Fibroblast of lung (primary cell): ENCODE data around the gene CORIN.

Source experiments
- CTCF ChIP-seq, 2 donors: IDR thresholded peaks in 1 of 2; conservative IDR thresholded peaks in 1 of 2; 1 replicate in 1 of 2; 2 replicates in 1 of 2; pipeline ENCODE4 v1.5.1; 2011 to 2012; ENCODE audit warnings: low read length in 2 of 2, control low read depth in 1 of 2, inconsistent platforms in 1 of 2, low read depth in 1 of 2, mild to moderate bottlenecking in 1 of 2
- EZH2 ChIP-seq: IDR thresholded peaks from 2 replicates; pipeline ENCODE4 v1.5.1; 2012; ENCODE audit warnings: low read length, control low read depth, mild to moderate bottlenecking; ENCODE audit errors: missing control alignments

- no peak for TF ChIP-seq CTCF (conservative IDR thresholded peaks at IDR 0.05 in 1 of 2, IDR thresholded peaks at IDR 0.05 in 1 of 2; ENCODE audit: low read depth in 1 of 2, low read length in 2 of 2)
- TF ChIP-seq EZH2 = no peak
These were observed 187.2 kb downstream of the CORIN start for GRCh38 chr4:47650584-47651130.
